Esophagus squamous epithelium (tissue), 5 donors: ENCODE data around the gene IFI27L1. TPM values are rescaled to one million over a fixed set of nuclear protein-coding genes. Genes with fewer than 3 reads are reported as not detected.

ENCODE experiments used
- DNase-seq: peaks from one replicate; lab custom pipeline; 2025; lab: John Stamatoyannopoulos, UW
- H3K27ac ChIP-seq, 4 donors: fragments of 200-600 bp; sonication (generic); one replicate each; pipeline ENCODE4 v1.5.1; 2016 to 2019; ENCODE audit warnings: mild to moderate bottlenecking in 1 of 4
- H3K27me3 ChIP-seq, 4 donors: fragments of 200-600 bp; sonication (generic); 1 replicate in 3 of 4; 2 replicates in 1 of 4; pipeline versions ENCODE4 v1.5.1 to v1.6.0; 2017 to 2021; ENCODE audit warnings: antibody characterized with exemption in 1 of 4
- H3K36me3 ChIP-seq, 3 donors: fragments of 200-600 bp; sonication (generic); one replicate each; pipeline ENCODE4 v1.5.1; 2016 to 2019
- H3K4me1 ChIP-seq, 3 donors: fragments of 200-600 bp; sonication (generic); one replicate each; pipeline ENCODE4 v1.5.1; 2017 to 2019
- H3K4me3 ChIP-seq, 4 donors: fragments of 200-600 bp; sonication (generic); 1 replicate in 3 of 4; 2 replicates in 1 of 4; pipeline ENCODE4 v1.5.1; 2016 to 2019; ENCODE audit warnings: mild to moderate bottlenecking in 2 of 4, moderate library complexity in 1 of 4
- H3K9me3 ChIP-seq, 3 donors: fragments of 200-600 bp; sonication (generic); one replicate each; pipeline ENCODE4 v1.5.1; 2016 to 2019
- CTCF ChIP-seq, 6 experiments: fragments of 450-650 bp in 4 of 6; fragments of 200-600 bp in 2 of 6; sonication (generic) in 2 of 6; IDR thresholded peaks; one replicate each; pipeline ENCODE4 v1.5.1; 2016 to 2019; ENCODE audit warnings: antibody characterized with exemption in 6 of 6, mild to moderate bottlenecking in 4 of 6, moderate library complexity in 4 of 6
- POLR2A ChIP-seq, 4 donors: fragments of 450-650 bp; IDR thresholded peaks; one replicate each; pipeline ENCODE4 v1.6.1; 2017; ENCODE audit warnings: antibody characterized with exemption in 4 of 4, mild to moderate bottlenecking in 4 of 4, moderate library complexity in 3 of 4
- WGBS, 2 donors: methylation state at CpG; one replicate each; pipeline ENCODE4 v1.1.5; 2018; 5-methylcytosine and 5-hydroxymethylcytosine counted together
- intact Hi-C: fragments of 100-400 bp; cut with DNase I; formaldehyde crosslinking; loops from one replicate; pipeline ENCODE4 v1.15.0; 2022
- total RNA-seq, 4 donors: library from RNA; depleted of rRNA; stranded (reverse); fragments of >200 nt; gene quantifications; one replicate each; pipeline ENCODE4 v1.1.0, GENCODE V29; 2016
- donor health status: DM: yes; HTN: yes; CAD: no.

Gene IFI27L1
- total RNA-seq, 4 donors from 2014 or later: 1.9 to 12.5 (median 8.6) TPM

GRCh38 chr14:94037954-94038353 is 43.2 kb upstream of the IFI27L1 start:
- TF ChIP-seq POLR2A (IDR thresholded peaks at IDR 0.05) (no peak), CTCF (IDR thresholded peaks at IDR 0.05) (no peak)
- Histone ChIP-seq H3K4me3 (no peak overlapping the region), H3K36me3 (peaks cover 0 to 11% (median 0%) of the 10 kb centered on the region in 3 donors), H3K27me3 (no peaks in the 10 kb centered on the region), H3K9me3 (no peaks in the 10 kb centered on the region), H3K27ac (no peak overlapping the region), H3K4me1 (peaks cover 0 to 11% (median 0%) of the 10 kb centered on the region in 3 donors)
- intact Hi-C loops: no loop called here
- no peak for DNase-seq
- 67% methylated on average over 5 of the region's 9 CpGs; no CpG with 5 or more reads in 1 of the 2 donors for WGBS, 2 donors

GRCh38 chr14:94038510-94038909 is 42.6 kb upstream of the IFI27L1 start:
- Histone ChIP-seq H3K27ac (no peak overlapping the region), H3K9me3 (no peaks in the 10 kb centered on the region), H3K27me3 (no peaks in the 10 kb centered on the region), H3K4me3 (no peak overlapping the region), H3K4me1 (peaks cover 0 to 11% (median 0%) of the 10 kb centered on the region in 3 donors), H3K36me3 (peaks cover 0 to 16% (median 0%) of the 10 kb centered on the region in 3 donors)
- TF ChIP-seq POLR2A (IDR thresholded peaks at IDR 0.05) (no peak), CTCF (IDR thresholded peaks at IDR 0.05) (no peak)
- intact Hi-C loops: no loop called here
- WGBS, 2 donors: no CpG with 5 or more reads among the region's 7 CpGs
- DNase-seq: no peak

- H3K4me3 ChIP-seq: no peak overlapping the region
- intact Hi-C loops: no loop called here
- H3K9me3 ChIP-seq: no peaks in the 10 kb centered on the region
- no peak overlapping the region for H3K27ac ChIP-seq
- peaks cover 0 to 22% (median 0%) of the 10 kb centered on the region in 3 donors for H3K36me3 ChIP-seq
- TF ChIP-seq POLR2A (IDR thresholded peaks at IDR 0.05) (no peak), CTCF (IDR thresholded peaks at IDR 0.05) (no peak)
- H3K27me3 ChIP-seq: no peaks in the 10 kb centered on the region
- WGBS, 2 donors: 75 to 81% methylated on average over 6 to 8 of the region's 11 CpGs
- H3K4me1 ChIP-seq: peaks cover 0 to 11% (median 0%) of the 10 kb centered on the region in 3 donors
- DNase-seq: no peak
These were observed 42.0 kb upstream of the IFI27L1 start for GRCh38 chr14:94038921-94039629.

- H3K4me3 ChIP-seq: no peak overlapping the region
- 72 to 86% methylated on average over 4 of the region's 5 CpGs for WGBS, 2 donors
- H3K4me1 ChIP-seq: peaks cover 0 to 11% (median 0%) of the 10 kb centered on the region in 3 donors
- no peak overlapping the region for H3K27ac ChIP-seq
- intact Hi-C loops: no loop called here
- H3K27me3 ChIP-seq: no peaks in the 10 kb centered on the region
- no peak for DNase-seq
- peaks cover 0 to 34% (median 0%) of the 10 kb centered on the region in 3 donors for H3K36me3 ChIP-seq
- H3K9me3 ChIP-seq: no peaks in the 10 kb centered on the region
- TF ChIP-seq POLR2A (IDR thresholded peaks at IDR 0.05) (no peak), CTCF (IDR thresholded peaks at IDR 0.05) (no peak)
These were observed 40.9 kb upstream of the IFI27L1 start for GRCh38 chr14:94040247-94040646.

GRCh38 chr14:94040796-94041195 is 40.3 kb upstream of the IFI27L1 start:
- peaks cover 0 to 11% (median 0%) of the 10 kb centered on the region in 3 donors for H3K4me1 ChIP-seq
- peaks cover 0 to 39% (median 0%) of the 10 kb centered on the region in 3 donors for H3K36me3 ChIP-seq
- intact Hi-C loops: no loop called here
- DNase-seq: no peak
- 81% methylated on average over 12 to 13 of the region's 13 CpGs for WGBS, 2 donors
- no peaks in the 10 kb centered on the region for H3K9me3 ChIP-seq
- H3K4me3 ChIP-seq: no peak overlapping the region
- no peak overlapping the region for H3K27ac ChIP-seq
- TF ChIP-seq CTCF (IDR thresholded peaks at IDR 0.05) (no peak), POLR2A (IDR thresholded peaks at IDR 0.05) (no peak)
- H3K27me3 ChIP-seq: no peaks in the 10 kb centered on the region
